HCT116 (cell line): ENCODE data around the gene ANKHD1. TPM values are rescaled to one million over a fixed set of nuclear protein-coding genes. Genes with fewer than 3 reads are reported as not detected.

Source experiments
- ATAC-seq: fragments of 200-7000 bp; cut with Tn5 transposase; 2 replicates; pipeline ENCODE4 v1.9.1; 2020; ENCODE audit warnings: mild to moderate bottlenecking, moderate library complexity
- BruUV-seq: library from RNA; stranded (reverse); fragments of 400-500 nt; replicated peaks from 2 replicates; lab custom pipeline; 2021; lab: Mats Ljungman, UMichigan
- CTCF ChIA-PET: fragments of 300-600 bp; sonication (Branson Sonifier 250); formaldehyde crosslinking; loops from one replicate; lab custom pipeline; 2021; ENCODE audit warnings: antibody characterized with exemption; lab: Charles Lee
- POLR2A ChIA-PET: fragments of 300-600, 350-600 bp; sonication (Branson Sonifier 250); formaldehyde crosslinking; loops from one replicate; lab custom pipeline; 2021; ENCODE audit warnings: antibody characterized with exemption; lab: Charles Lee
- RAD21 ChIA-PET, 2 experiments: fragments of 300-600 bp; sonication (Branson Sonifier 250); formaldehyde crosslinking; loops; one replicate each; lab custom pipeline; 2023; ENCODE audit warnings: low total read pairs in 2 of 2; ENCODE audit not compliant: uncharacterized antibody in 2 of 2, unreplicated experiment in 2 of 2, low non-redundant PET in 1 of 2; lab: Charles Lee
- DNase-seq: peaks from one replicate; pipeline ENCODE4 v3.0.0-alpha.2; 2010; ENCODE audit warnings: low read depth, low spot score
- H2AFZ ChIP-seq: fragments of 200-600 bp; shearing (Covaris generic), sonication (generic); 2 replicates; pipeline ENCODE4 v1.6.1; 2017; ENCODE audit warnings: low read depth, mixed run types, mixed read lengths, antibody characterized with exemption, low read length; ENCODE audit not compliant: poor library complexity, severe bottlenecking
- H3K27ac ChIP-seq: 2 replicates; pipeline ENCODE4 v1.5.1; 2012; ENCODE audit warnings: low read depth, low read length
- H3K27me3 ChIP-seq: fragments of 200-600 bp; sonication (generic); 2 replicates; pipeline ENCODE4 v1.6.1; 2016; ENCODE audit warnings: mixed run types, low read length, mixed read lengths; ENCODE audit not compliant: insufficient read depth
- H3K36me3 ChIP-seq, 2 experiments: fragments of 200-500 bp in 1 of 2; fragments of 200-600 bp in 1 of 2; sonication (Bioruptor generic) in 1 of 2; sonication (generic) in 1 of 2; 2 replicates each; pipeline versions ENCODE4 v1.5.1 to v1.6.1; 2014 to 2016; ENCODE audit warnings: low read length in 2 of 2, inconsistent platforms in 1 of 2, mixed read lengths in 1 of 2, mixed run types in 1 of 2; ENCODE audit not compliant: insufficient read depth in 2 of 2, control insufficient read depth in 1 of 2
- H3K4me1 ChIP-seq, 2 experiments: fragments of 200-600 bp in 1 of 2; sonication (generic) in 1 of 2; 2 replicates each; pipeline versions ENCODE4 v1.5.1 to v1.6.1; 2012 to 2017; ENCODE audit warnings: low read length in 2 of 2, inconsistent platforms in 1 of 2, mild to moderate bottlenecking in 1 of 2, mixed read lengths in 1 of 2, mixed run types in 1 of 2, moderate library complexity in 1 of 2; ENCODE audit not compliant: insufficient read depth in 2 of 2, control insufficient read depth in 1 of 2
- H3K4me2 ChIP-seq: fragments of 200-600 bp; sonication (generic); 2 replicates; pipeline ENCODE4 v1.6.1; 2017; ENCODE audit warnings: mixed run types, low read length, mixed read lengths
- H3K4me3 ChIP-seq, 2 experiments: fragments of 200-600 bp in 1 of 2; sonication (generic) in 1 of 2; replicated peaks in 1 of 2; 2 replicates each; pipeline ENCODE4 v1.5.1; 2011 to 2016; ENCODE audit warnings: low read length in 2 of 2, control low read depth in 1 of 2, low read depth in 1 of 2, mild to moderate bottlenecking in 1 of 2, mixed read lengths in 1 of 2, mixed run types in 1 of 2
- H3K79me2 ChIP-seq: fragments of 200-600 bp; sonication (generic); 2 replicates; pipeline ENCODE4 v1.6.1; 2017; ENCODE audit warnings: mild to moderate bottlenecking, mixed run types, low read length, moderate library complexity, mixed read lengths; ENCODE audit not compliant: insufficient read depth
- H3K9ac ChIP-seq: fragments of 200-600 bp; sonication (generic); 2 replicates; pipeline ENCODE4 v1.6.1; 2016; ENCODE audit warnings: low read length, mixed read lengths
- H3K9me2 ChIP-seq: fragments of 200-600 bp; sonication (generic), shearing (Covaris generic); 2 replicates; pipeline ENCODE4 v1.6.1; 2017; ENCODE audit warnings: mixed run types, mild to moderate bottlenecking, moderate library complexity; ENCODE audit not compliant: insufficient read depth
- H3K9me3 ChIP-seq, 2 experiments: fragments of 200-500 bp in 1 of 2; fragments of 200-600 bp in 1 of 2; sonication (Bioruptor generic) in 1 of 2; sonication (generic) in 1 of 2; 2 replicates each; pipeline ENCODE4 v1.6.1; 2014 to 2017; ENCODE audit warnings: low read length in 2 of 2, mixed read lengths in 2 of 2, inconsistent platforms in 1 of 2, low read depth in 1 of 2, mild to moderate bottlenecking in 1 of 2, mixed run types in 1 of 2, moderate library complexity in 1 of 2; ENCODE audit not compliant: control insufficient read depth in 1 of 2, insufficient read depth in 1 of 2
- H4K20me1 ChIP-seq: fragments of 200-600 bp; sonication (generic), shearing (Covaris generic); 2 replicates; pipeline ENCODE4 v1.6.1; 2017; ENCODE audit warnings: mixed run types, mild to moderate bottlenecking, moderate library complexity; ENCODE audit not compliant: insufficient read depth
- CBX3 ChIP-seq: IDR thresholded peaks from 2 replicates; pipeline ENCODE4 v1.6.1; 2012; ENCODE audit warnings: low read depth
- CEBPB ChIP-seq: IDR thresholded peaks from 2 replicates; pipeline ENCODE4 v1.6.1; 2012; ENCODE audit warnings: low read depth
- CTCF ChIP-seq, 3 experiments: fragments of 200-600 bp in 1 of 3; sonication (generic) in 1 of 3; IDR thresholded peaks in 2 of 3; conservative IDR thresholded peaks in 1 of 3; 2 replicates each; pipeline ENCODE4 v1.5.1; 2012 to 2017; ENCODE audit warnings: low read depth in 2 of 3, low read length in 2 of 3, antibody characterized with exemption in 1 of 3, borderline replicate concordance in 1 of 3, control low read depth in 1 of 3, mild to moderate bottlenecking in 1 of 3, mixed read lengths in 1 of 3, mixed run types in 1 of 3, moderate library complexity in 1 of 3; ENCODE audit not compliant: insufficient read depth in 1 of 3
- EGR1 ChIP-seq: IDR thresholded peaks from 2 replicates; pipeline ENCODE4 v1.6.1; 2012; ENCODE audit warnings: low read depth
- EZH2 ChIP-seq: fragments of 200-600 bp; sonication (generic); IDR thresholded peaks from 2 replicates; pipeline ENCODE4 v1.6.1; 2017; ENCODE audit warnings: antibody characterized with exemption, mixed run types
- FOSL1 ChIP-seq: IDR thresholded peaks from 2 replicates; pipeline ENCODE4 v1.6.1; 2012; ENCODE audit warnings: low read depth
- JUND ChIP-seq: IDR thresholded peaks from 2 replicates; pipeline ENCODE4 v1.6.1; 2012
- RAD21 ChIP-seq: IDR thresholded peaks from 2 replicates; pipeline ENCODE4 v1.6.1; 2012; ENCODE audit warnings: low read depth, mild to moderate bottlenecking
- YY1 ChIP-seq: IDR thresholded peaks from 2 replicates; pipeline ENCODE4 v1.6.1; 2011; ENCODE audit warnings: low read length, low read depth, moderate library complexity, mild to moderate bottlenecking; ENCODE audit not compliant: insufficient replicate concordance; ENCODE audit errors: extremely low read depth
- intact Hi-C: fragments of 100-400 bp; cut with micrococcal nuclease; formaldehyde crosslinking; loops from 2 replicates; pipeline ENCODE4 v1.10.0; 2022
- total RNA-seq: library from RNA; stranded (reverse); gene quantifications from one replicate; pipeline ENCODE4 v1.2.1, GENCODE V29; 2021; ENCODE audit not compliant: unreplicated experiment
- TF ChIP-seq, protein P1 (sequence below): IDR thresholded peaks from 2 replicates; pipeline ENCODE4 v1.6.1; 2012
- TF ChIP-seq, protein P2 (sequence below): IDR thresholded peaks from 2 replicates; pipeline ENCODE4 v1.6.1; 2012; ENCODE audit warnings: low read depth

The ANKHD1 gene
- total RNA-seq, 1 experiment from 2014 or later: 80.8 TPM

GRCh38 chr5:140575309-140575708 lies 173.7 kb downstream of the ANKHD1 start:
- no peak overlapping the region for H3K4me2 ChIP-seq
- ATAC-seq: peak; percentile 75
- POLR2A ChIA-PET: no interaction called here
- H2AFZ ChIP-seq: no peak overlapping the region
- TF ChIP-seq CTCF (IDR thresholded peaks at IDR 0.05 in 2 of 3, conservative IDR thresholded peaks at IDR 0.05 in 1 of 3; ENCODE audit: borderline replicate concordance in 1 of 3, insufficient read depth in 1 of 3, low read depth in 2 of 3, low read length in 2 of 3) (peak; percentile 41 to 51 (median 41); a peak in 4 of 6 replicates), RAD21 (peak; percentile 71), EGR1 (no peak)
- H3K9me3 ChIP-seq: no peaks in the 10 kb centered on the region
- no peaks in the 10 kb centered on the region for H3K27me3 ChIP-seq
- H3K79me2 ChIP-seq: no peaks in the 10 kb centered on the region
- no TSS peak for BruUV-seq
- intact Hi-C loops: loop anchor here (5.0 kb wide), 1 partner anchor 62 kb away; the partner anchor contains the start of gene TMCO6
- RAD21 ChIA-PET: interaction anchor here in 1 of 2 experiments (0.7 kb wide), 1 partner anchor 59 kb away, joined by 3 read pairs; no protein-coding TSS in a partner anchor
- DNase-seq: peak; percentile 19
- H3K9ac ChIP-seq: no peak overlapping the region
- H3K4me1 ChIP-seq: no peaks in the 10 kb centered on the region
- no peak overlapping the region for H3K27ac ChIP-seq
- no peaks in the 10 kb centered on the region for H3K36me3 ChIP-seq
- H4K20me1 ChIP-seq: no peaks in the 10 kb centered on the region
- no peaks in the 10 kb centered on the region for H3K9me2 ChIP-seq
- CTCF ChIA-PET: no interaction called here
- H3K4me3 ChIP-seq: no peak overlapping the region

DNA sequence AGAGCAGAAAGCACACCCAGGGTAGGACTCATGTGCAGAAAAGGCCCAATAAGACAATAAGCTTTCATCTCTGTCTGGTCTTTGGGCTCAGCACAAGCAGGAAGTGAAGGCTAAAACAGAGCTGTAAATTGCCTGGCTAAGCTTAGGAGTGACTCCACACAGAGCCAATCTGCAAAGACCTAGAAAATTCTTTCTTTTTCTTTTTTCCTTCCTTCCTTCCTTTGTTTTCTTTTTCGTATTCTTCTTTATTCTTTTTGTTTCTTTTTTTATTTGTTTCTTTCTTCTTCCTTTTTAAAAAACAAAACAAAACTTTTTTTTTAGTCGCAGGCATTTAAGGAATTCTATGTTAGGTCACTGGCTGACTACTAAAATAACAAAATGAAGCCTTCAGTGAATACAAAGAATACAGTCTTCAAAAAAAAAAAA lies 175.2 kb downstream of the ANKHD1 start:
- Histone ChIP-seq H3K4me1 (no peaks in the 10 kb centered on the region), H2AFZ (no peak overlapping the region), H3K4me2 (no peak overlapping the region), H3K36me3 (no peaks in the 10 kb centered on the region), H3K27ac (no peak overlapping the region), H3K9me2 (no peaks in the 10 kb centered on the region), H3K9me3 (no peaks in the 10 kb centered on the region), H4K20me1 (no peaks in the 10 kb centered on the region), H3K4me3 (no peak overlapping the region), H3K79me2 (no peaks in the 10 kb centered on the region), H3K9ac (no peak overlapping the region), H3K27me3 (no peaks in the 10 kb centered on the region)
- BruUV-seq: no TSS peak
- intact Hi-C loops: loop anchor here (5.0 kb wide), 1 partner anchor 61 kb away; the partner anchor contains the start of gene TMCO6
- no peak for DNase-seq
- POLR2A ChIA-PET: no interaction called here
- CTCF ChIA-PET: no interaction called here
- RAD21 ChIA-PET: no interaction called here
- TF ChIP-seq, protein P1, sequence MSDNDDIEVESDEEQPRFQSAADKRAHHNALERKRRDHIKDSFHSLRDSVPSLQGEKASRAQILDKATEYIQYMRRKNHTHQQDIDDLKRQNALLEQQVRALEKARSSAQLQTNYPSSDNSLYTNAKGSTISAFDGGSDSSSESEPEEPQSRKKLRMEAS: no peak
- no peak for TF ChIP-seq FOSL1
- TF ChIP-seq, protein P2, sequence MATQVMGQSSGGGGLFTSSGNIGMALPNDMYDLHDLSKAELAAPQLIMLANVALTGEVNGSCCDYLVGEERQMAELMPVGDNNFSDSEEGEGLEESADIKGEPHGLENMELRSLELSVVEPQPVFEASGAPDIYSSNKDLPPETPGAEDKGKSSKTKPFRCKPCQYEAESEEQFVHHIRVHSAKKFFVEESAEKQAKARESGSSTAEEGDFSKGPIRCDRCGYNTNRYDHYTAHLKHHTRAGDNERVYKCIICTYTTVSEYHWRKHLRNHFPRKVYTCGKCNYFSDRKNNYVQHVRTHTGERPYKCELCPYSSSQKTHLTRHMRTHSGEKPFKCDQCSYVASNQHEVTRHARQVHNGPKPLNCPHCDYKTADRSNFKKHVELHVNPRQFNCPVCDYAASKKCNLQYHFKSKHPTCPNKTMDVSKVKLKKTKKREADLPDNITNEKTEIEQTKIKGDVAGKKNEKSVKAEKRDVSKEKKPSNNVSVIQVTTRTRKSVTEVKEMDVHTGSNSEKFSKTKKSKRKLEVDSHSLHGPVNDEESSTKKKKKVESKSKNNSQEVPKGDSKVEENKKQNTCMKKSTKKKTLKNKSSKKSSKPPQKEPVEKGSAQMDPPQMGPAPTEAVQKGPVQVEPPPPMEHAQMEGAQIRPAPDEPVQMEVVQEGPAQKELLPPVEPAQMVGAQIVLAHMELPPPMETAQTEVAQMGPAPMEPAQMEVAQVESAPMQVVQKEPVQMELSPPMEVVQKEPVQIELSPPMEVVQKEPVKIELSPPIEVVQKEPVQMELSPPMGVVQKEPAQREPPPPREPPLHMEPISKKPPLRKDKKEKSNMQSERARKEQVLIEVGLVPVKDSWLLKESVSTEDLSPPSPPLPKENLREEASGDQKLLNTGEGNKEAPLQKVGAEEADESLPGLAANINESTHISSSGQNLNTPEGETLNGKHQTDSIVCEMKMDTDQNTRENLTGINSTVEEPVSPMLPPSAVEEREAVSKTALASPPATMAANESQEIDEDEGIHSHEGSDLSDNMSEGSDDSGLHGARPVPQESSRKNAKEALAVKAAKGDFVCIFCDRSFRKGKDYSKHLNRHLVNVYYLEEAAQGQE: no peak
- TF ChIP-seq JUND: no peak
- no peak for TF ChIP-seq CEBPB
- TF ChIP-seq YY1: no peak
- TF ChIP-seq EZH2: no peak
- TF ChIP-seq CBX3: no peak
- no peak for ATAC-seq
